OCI-LY7 (cell line): ENCODE data around the gene TFEB.

Experiments
- EZH2phosphoT487 ChIP-seq: fragments of 200-600 bp; sonication (generic); IDR thresholded peaks from 2 replicates; pipeline ENCODE4 v1.6.1; 2018; ENCODE audit warnings: low read depth, borderline replicate concordance, mild to moderate bottlenecking, mixed run types, antibody characterized with exemption, low read length, moderate library complexity, mixed read lengths
- TF ChIP-seq, protein P1 (sequence below): fragments of 200-600 bp; sonication (generic); conservative IDR thresholded peaks from 2 replicates; pipeline ENCODE4 v1.5.1; 2014; ENCODE audit warnings: mild to moderate bottlenecking, antibody characterized with exemption, low read length, moderate library complexity, mixed read lengths

DNA sequence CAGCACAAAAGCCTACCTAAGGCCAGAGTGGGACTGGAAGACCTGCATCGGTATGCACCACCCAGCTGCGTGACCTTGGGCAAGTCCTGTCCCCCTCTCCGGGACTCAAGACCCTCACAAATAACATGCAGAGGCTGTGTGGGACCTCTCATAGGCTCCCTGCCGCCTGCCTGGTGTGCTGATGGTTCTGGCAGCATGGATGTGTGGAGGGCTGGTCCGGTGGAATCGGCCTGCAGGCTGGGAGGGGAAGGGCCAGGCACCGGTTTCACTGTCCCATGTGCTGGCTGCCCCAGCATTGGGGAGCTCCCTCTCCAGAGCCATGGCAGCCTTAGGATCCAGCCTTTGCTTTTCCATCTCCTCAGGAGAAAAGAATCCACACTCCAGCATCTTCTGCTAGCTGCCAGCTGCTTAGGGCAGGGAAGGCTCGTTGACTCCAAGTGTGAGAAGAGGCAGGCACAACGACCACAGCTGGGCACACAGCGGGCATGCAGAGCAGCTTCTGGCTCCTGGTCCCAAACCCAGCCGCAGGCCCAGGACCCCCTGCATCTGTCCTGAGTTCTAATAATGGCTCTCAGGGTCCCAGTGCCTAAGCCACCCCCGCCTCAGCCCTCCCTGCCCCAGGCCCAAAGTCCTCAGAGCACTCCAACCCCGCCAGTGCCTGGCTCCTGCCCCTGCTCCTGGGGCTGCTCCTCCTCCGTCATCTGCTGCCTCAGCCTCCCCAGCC, 32.5 kb downstream of the TFEB start:
- TF ChIP-seq, protein P1, sequence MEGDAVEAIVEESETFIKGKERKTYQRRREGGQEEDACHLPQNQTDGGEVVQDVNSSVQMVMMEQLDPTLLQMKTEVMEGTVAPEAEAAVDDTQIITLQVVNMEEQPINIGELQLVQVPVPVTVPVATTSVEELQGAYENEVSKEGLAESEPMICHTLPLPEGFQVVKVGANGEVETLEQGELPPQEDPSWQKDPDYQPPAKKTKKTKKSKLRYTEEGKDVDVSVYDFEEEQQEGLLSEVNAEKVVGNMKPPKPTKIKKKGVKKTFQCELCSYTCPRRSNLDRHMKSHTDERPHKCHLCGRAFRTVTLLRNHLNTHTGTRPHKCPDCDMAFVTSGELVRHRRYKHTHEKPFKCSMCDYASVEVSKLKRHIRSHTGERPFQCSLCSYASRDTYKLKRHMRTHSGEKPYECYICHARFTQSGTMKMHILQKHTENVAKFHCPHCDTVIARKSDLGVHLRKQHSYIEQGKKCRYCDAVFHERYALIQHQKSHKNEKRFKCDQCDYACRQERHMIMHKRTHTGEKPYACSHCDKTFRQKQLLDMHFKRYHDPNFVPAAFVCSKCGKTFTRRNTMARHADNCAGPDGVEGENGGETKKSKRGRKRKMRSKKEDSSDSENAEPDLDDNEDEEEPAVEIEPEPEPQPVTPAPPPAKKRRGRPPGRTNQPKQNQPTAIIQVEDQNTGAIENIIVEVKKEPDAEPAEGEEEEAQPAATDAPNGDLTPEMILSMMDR = no peak
- no peak for TF ChIP-seq EZH2phosphoT487
